ENCODE data around the gene IL2RG.

The IL2RG gene

GRCh38 chrX:71107245-71107644 lies 4.1 kb downstream of the IL2RG start:
- DNase-seq, result no peak

GRCh38 chrX:71106427-71106826 lies 5.0 kb downstream of the IL2RG start, which contains the start of gene CXorf65:
Gene CXorf65 (minus strand): TSS chrX:71106740. CDS start chrX:71106556, 184 bp downstream.
- DNase-seq, result no peak

- no peak for DNase-seq
Observed at GRCh38 chrX:71105628-71106027, 5.7 kb downstream of the IL2RG start.

DNA sequence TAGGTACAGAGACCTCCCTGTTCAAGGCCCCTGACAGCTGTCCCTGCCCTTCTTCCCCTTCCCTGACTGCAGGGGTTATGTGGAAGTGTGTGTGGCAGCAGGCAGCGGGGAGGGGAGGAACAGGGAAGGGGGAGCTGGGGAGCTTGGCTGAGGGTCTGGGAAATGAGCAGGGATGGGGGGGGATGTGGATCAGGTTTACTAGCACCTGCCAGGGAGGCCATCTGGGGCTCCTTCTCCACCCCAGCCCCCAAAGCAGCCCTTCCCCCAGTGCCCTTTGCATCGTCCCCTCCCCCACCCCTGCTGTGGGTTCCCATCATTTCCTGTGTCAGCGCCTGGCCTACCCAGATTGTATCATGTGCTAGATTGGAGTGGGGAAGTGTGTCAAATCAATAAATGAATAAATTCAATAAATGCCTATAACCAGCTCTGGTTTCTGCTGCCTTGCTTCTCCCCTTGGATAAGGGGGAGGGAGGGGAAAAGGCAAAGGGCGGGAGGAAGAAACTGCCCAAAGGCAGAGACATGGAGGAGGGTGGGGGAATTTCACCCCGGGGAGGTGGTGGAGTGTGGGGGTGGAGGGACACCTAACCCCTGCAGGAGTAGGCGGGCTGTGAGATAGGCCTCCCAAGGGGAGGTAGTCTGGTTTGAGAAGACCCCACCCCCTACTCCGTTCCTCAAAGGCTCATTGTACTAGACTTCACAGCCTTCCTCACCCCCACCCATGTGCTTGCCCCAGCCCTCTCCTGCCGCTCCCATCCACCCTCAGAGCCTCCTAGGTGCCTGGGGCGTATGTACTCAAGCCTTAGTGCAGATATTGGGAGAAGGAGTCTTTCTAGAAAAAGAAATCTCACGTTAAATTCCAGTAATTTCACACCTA lies 8.0 kb downstream of the IL2RG start:
- no peak for DNase-seq

GRCh38 chrX:71102292-71102691 lies 9.1 kb downstream of the IL2RG start:
- no peak for DNase-seq

GRCh38 chrX:71100581-71101505 lies 10.5 kb downstream of the IL2RG start:
- DNase-seq, result no peak

- no peak for DNase-seq
Observed at GRCh38 chrX:71099736-71100135, 11.6 kb downstream of the IL2RG start.

- DNase-seq, result no peak
Observed at GRCh38 chrX:71098951-71099506, 12.3 kb downstream of the IL2RG start.

DNA sequence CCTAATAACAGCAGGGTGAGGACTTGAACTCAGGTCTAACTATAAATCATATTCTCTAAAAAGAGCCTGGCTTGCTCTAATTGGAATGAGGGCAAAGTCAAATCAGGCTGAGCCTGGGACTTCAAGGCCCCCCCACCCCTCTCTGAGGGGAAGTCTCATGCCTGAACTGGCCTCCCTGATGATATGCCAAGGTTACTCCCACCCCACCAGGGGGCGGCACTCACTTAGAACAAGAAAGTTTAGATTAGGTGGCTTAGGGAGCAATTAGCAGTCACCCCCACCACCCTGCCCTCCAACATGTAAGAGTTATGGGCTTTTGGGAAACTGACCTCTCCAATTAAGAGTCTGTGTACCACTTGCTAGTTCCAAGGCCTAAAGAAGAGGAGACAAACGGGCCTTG lies 13.1 kb downstream of the IL2RG start:
- DNase-seq, result no peak

- no peak for DNase-seq
Observed at GRCh38 chrX:71096760-71097032, 14.7 kb downstream of the IL2RG start.

DNA sequence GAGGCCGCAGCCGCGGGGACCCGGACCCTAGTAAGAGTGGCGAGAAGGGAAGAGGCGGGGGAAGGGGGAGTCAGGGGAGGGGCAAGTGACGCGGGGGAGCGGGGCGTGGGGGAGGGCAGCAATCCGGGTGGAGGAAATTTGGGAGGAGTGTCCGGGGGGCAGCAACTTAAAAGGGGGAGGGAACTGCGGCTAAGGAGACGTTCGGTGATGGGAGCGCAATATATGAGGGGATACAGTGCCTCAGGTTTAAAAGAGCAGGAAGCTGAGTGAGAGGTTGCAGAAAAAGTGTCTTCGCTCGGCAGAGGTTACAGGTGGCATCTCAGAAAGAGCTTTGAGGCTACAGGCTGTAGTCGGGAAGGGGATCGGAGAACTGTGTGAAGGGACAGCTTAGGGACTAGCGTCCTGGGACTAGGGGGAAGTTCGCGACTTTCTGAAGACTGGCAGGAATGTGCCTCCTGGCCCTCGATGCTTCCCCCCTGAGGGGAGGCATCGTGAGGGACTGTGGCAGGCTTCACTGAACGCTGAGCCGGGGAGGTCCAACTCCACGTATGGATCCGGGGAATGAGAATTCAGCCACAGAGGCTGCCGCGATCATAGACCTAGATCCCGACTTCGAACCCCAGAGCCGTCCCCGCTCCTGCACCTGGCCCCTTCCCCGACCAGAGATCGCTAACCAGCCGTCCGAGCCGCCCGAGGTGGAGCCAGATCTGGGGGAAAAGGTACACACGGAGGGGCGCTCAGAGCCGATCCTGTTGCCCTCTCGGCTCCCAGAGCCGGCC lies 15.2 kb downstream of the IL2RG start:
- no peak for DNase-seq

DNA sequence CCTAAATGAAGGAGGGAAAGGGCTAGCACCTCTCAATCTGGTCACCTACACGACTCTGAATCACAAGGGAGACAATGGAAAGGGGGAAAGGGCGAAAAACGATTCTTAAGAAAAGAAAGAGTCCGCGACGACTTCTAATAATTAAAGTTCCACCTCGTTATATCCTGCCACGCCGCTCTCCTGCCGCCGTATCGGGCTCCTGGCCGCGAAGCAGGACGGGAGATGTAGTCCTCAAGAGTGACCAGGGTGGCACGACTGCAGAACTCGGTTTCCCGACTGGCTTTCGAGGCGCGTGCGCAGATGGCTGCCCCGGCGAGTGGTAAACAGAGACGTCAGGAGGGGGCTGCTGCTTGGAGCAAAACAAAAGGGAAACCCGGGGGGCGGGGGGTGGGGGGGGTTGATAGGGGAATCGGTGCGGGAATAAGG lies 15.8 kb downstream of the IL2RG start, which contains the start of gene FOXO4:
Gene FOXO4, plus strand, starts transcription at position 297 of the 426 bp plus-strand sequence. CDS start 678 bp downstream, outside the sequence.
- DNase-seq, result peak; percentile 11

GRCh38 chrX:71095033-71095432 lies 16.3 kb downstream of the IL2RG start:
- DNase-seq, result no peak

GRCh38 chrX:71091263-71091662 lies 20.1 kb downstream of the IL2RG start:
- no peak for DNase-seq

DNA sequence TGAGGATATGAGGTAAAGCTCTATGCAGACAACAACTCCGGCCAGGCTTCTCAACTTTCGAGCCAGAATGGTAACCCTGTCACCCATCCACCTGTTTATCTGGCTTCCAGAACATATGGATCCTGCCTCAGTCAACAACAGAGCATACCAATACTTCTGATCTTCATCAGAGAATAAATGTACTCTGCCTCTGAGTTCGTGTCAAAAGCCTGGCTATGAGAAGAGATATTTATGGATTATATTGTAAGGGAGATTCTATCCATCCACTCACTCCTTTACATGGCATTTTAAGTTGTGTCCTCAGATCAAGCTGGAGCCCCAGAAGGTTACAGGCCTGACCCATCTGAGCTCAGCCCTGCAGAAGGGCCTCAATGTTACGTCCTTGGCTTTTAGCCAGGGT lies 25.5 kb downstream of the IL2RG start:
- DNase-seq, result no peak

- DNase-seq, result no peak
Observed at GRCh38 chrX:71082822-71083221, 28.6 kb downstream of the IL2RG start.

DNA sequence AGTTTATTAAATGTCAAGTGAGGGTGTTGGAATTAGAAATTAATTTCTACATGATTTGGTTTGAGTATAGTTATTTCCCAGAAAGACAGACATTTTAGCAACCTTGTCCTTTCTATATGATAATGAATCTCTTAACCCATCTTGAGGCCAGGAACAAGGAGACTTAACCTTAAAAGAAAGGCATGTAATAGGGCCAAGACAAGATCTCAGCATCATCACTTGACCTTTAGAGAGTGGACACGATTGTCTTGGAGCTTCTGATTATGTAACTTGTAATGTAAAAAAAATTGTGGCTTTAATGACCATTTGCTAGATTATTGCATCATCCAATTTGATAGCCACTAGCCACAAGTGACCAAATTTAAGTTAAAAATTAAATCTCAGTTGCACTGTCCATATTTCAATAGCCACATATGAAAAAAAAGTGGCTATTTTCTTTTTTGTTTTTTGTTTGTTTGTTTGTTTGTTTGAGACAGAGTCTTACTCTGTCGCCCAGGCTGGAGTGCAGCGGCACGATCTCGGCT lies 29.2 kb downstream of the IL2RG start:
- DNase-seq, result no peak

GRCh38 chrX:71081330-71082123 lies 29.9 kb downstream of the IL2RG start:
- DNase-seq, result no peak

DNA sequence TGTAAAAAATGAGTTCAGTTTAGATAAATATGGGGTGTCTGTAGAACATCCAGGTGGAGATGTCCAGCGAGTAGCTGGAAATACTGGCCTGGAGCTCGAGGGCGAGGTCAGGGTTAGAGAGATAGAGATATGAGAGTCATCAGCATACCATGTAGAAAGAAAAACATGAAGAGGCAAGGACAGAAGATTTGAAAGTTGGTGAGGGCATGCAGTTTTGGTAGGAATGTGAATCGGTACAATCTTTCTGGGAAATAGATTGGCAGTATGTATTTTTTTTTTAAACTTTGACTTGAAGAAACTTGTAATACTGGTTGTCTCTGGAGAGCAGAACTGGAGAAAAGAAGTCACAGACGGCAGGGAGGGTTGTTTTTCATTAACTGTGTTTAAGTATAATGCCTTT lies 40.8 kb downstream of the IL2RG start:
- no peak for DNase-seq

DNA sequence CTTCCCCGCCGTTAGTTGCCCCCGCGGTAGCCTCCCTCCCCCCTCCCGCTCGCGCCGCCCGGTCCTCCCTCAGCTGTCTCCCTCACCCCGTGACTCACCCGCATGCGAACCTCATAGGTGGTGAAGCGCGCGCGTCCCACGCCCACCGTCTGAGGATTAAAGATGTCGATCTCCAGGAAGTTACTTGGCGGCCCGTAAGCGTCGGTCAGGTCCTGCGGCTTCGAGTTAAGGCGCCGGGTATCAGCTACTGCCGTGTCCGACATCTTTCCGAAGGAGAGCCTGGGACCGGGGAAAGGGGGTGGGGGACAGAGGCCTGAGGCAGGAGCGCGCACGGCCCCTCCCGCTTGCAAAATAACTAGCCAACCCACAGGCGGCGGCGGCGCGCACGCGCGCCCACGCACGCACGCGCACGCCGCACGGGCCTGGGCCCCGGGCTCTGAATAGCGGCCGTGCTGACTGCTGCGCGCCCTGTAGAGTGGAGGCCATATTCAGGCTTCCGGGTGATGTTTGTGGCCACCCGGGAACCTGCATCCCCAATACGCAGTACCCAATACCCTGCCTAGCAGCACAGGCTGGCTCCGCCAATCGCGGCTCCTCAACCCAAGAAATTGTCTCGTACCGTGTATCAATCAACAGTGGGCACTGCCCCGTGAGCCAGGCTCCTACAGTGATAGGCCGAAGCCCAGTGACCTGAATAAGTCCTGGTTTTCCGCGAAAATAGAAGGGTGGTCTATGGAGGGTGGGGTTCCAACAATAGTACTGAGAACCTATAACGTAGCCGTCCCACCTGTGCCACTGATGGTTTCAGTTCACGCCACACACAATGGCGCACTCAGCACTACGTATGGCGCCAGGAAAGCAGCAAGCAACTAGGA lies 43.1 kb downstream of the IL2RG start, which contains the start of gene SNX12:
Gene SNX12, minus strand, starts transcription at position 291 of the 875 bp plus-strand sequence. Its CDS starts 28 bp downstream, at position 263.
- DNase-seq, result peak; percentile 62
